C4-2B (cell line): ENCODE measurements around the gene KRT84.

Experiments
- CTCF ChIP-seq: fragments of 450-650 bp; conservative IDR thresholded peaks from 2 replicates; pipeline ENCODE4 v1.5.1; 2017; ENCODE audit warnings: mild to moderate bottlenecking
- ZFX ChIP-seq: fragments of 450-650 bp; IDR thresholded peaks from 2 replicates; pipeline ENCODE4 v1.6.1; 2017

- TF ChIP-seq CTCF: no peak
- TF ChIP-seq ZFX: no peak
Measured at GRCh38 chr12:52370926-52371608, 14.4 kb downstream of the KRT84 start.
